Neural cell (in vitro differentiated cells): ENCODE data around the gene ITIH4. TPM values are rescaled to one million over a fixed set of nuclear protein-coding genes. Genes with fewer than 3 reads are reported as not detected.

ENCODE experiments used
- H2AFZ ChIP-seq: fragments of 200-600, 300-800 bp; sonication (generic), shearing (Covaris generic); 2 replicates; pipeline ENCODE4 v1.6.0; 2014; ENCODE audit warnings: low read depth, mild to moderate bottlenecking, antibody characterized with exemption, low read length, moderate library complexity
- H3F3A ChIP-seq: fragments of 200-600 bp; shearing (Covaris generic); 2 replicates; pipeline ENCODE4 v1.6.1; 2016; ENCODE audit warnings: mild to moderate bottlenecking, moderate library complexity, mixed read lengths, antibody characterized with exemption, low read length; ENCODE audit not compliant: insufficient read depth, poor library complexity, severe bottlenecking
- H3K27ac ChIP-seq: fragments of 200-600, 300-800 bp; sonication (generic), shearing (Covaris generic); 2 replicates; pipeline ENCODE4 v1.5.1; 2014; ENCODE audit warnings: mild to moderate bottlenecking, low read length, moderate library complexity
- H3K27me3 ChIP-seq: fragments of 300-800, 200-600 bp; sonication (generic), shearing (Covaris generic); 2 replicates; pipeline ENCODE4 v1.6.0; 2014; ENCODE audit warnings: mild to moderate bottlenecking, low read depth, low read length, moderate library complexity; ENCODE audit not compliant: insufficient read depth
- H3K36me3 ChIP-seq: fragments of 300-800, 200-600 bp; sonication (generic), shearing (Covaris generic); 2 replicates; pipeline ENCODE4 v1.5.1; 2014; ENCODE audit warnings: mild to moderate bottlenecking, antibody characterized with exemption, low read length, moderate library complexity; ENCODE audit not compliant: insufficient read depth
- H3K4me2 ChIP-seq: fragments of 300-800, 200-600 bp; sonication (generic), shearing (Covaris generic); 2 replicates; pipeline ENCODE4 v1.6.0; 2014; ENCODE audit warnings: mild to moderate bottlenecking, low read length
- H3K4me3 ChIP-seq: fragments of 300-800, 200-600 bp; sonication (generic), shearing (Covaris generic); 2 replicates; pipeline ENCODE4 v1.5.1; 2014; ENCODE audit warnings: mild to moderate bottlenecking, low read length, moderate library complexity
- H3K79me2 ChIP-seq: fragments of 200-600 bp; shearing (Covaris generic); replicated peaks from 2 replicates; pipeline ENCODE4 v1.6.0; 2014; ENCODE audit warnings: mild to moderate bottlenecking, low read length, moderate library complexity; ENCODE audit not compliant: insufficient read depth
- H3K9ac ChIP-seq: fragments of 300-800, 200-600 bp; sonication (generic), shearing (Covaris generic); 2 replicates; pipeline ENCODE4 v1.6.1; 2016; ENCODE audit warnings: mild to moderate bottlenecking, low read length, mixed read lengths
- H3K9me2 ChIP-seq: fragments of 200-600 bp; shearing (Covaris generic); 2 replicates; pipeline ENCODE4 v1.6.1; 2016; ENCODE audit warnings: mild to moderate bottlenecking, low read length, mixed read lengths; ENCODE audit not compliant: insufficient read depth
- H3K9me3 ChIP-seq: fragments of 200-600, 300-800 bp; sonication (generic), shearing (Covaris generic); 2 replicates; pipeline ENCODE4 v1.6.1; 2016; ENCODE audit warnings: mild to moderate bottlenecking, mixed run types, low read length, moderate library complexity, mixed read lengths
- H4K20me1 ChIP-seq: fragments of 200-600 bp; shearing (Covaris generic); 2 replicates; pipeline ENCODE4 v1.6.1; 2016; ENCODE audit warnings: mild to moderate bottlenecking, mixed run types; ENCODE audit not compliant: insufficient read depth
- CTCF ChIP-seq: fragments of 450-650 bp; IDR thresholded peaks from 2 replicates; pipeline ENCODE4 v1.5.1; 2014; ENCODE audit warnings: antibody characterized with exemption, mild to moderate bottlenecking, moderate library complexity; ENCODE audit not compliant: poor library complexity, severe bottlenecking
- EP300 ChIP-seq: fragments of 450-650 bp; conservative IDR thresholded peaks from 2 replicates; pipeline ENCODE4 v1.6.1; 2014; ENCODE audit warnings: antibody characterized with exemption, mild to moderate bottlenecking, moderate library complexity; ENCODE audit not compliant: poor library complexity, severe bottlenecking
- EZH2 ChIP-seq: fragments of 200-600, 300-800 bp; shearing (Covaris generic), sonication (generic); IDR thresholded peaks from 2 replicates; pipeline ENCODE4 v1.6.1; 2014; ENCODE audit warnings: antibody characterized with exemption, low read length, borderline replicate concordance, mild to moderate bottlenecking; ENCODE audit not compliant: insufficient read depth, poor library complexity, severe bottlenecking
- MXI1 ChIP-seq: fragments of 450-650 bp; conservative IDR thresholded peaks from 2 replicates; pipeline ENCODE4 v1.6.1; 2014; ENCODE audit warnings: antibody characterized with exemption, mild to moderate bottlenecking; ENCODE audit not compliant: poor library complexity, severe bottlenecking
- POLR2AphosphoS5 ChIP-seq: IDR thresholded peaks from 2 replicates; pipeline ENCODE4 v1.6.1; 2012
- RAD21 ChIP-seq: fragments of 450-650 bp; conservative IDR thresholded peaks from 2 replicates; pipeline ENCODE4 v1.6.1; 2014; ENCODE audit warnings: antibody characterized with exemption, mild to moderate bottlenecking, moderate library complexity
- REST ChIP-seq: IDR thresholded peaks from 2 replicates; pipeline ENCODE4 v1.6.1; 2012; ENCODE audit warnings: borderline replicate concordance
- SMC3 ChIP-seq: fragments of 450-650 bp; conservative IDR thresholded peaks from 2 replicates; pipeline ENCODE4 v1.6.1; 2014; ENCODE audit warnings: antibody characterized with exemption, mild to moderate bottlenecking, moderate library complexity; ENCODE audit not compliant: poor library complexity
- TAF1 ChIP-seq: IDR thresholded peaks from 2 replicates; pipeline ENCODE4 v1.6.1; 2012; ENCODE audit warnings: low read depth
- polyA plus RNA-seq: library from polyadenylated mRNA; depleted of rRNA; stranded (reverse); fragments of >200 nt; gene quantifications from 2 replicates; pipeline ENCODE4 v1.2.3, GENCODE V29; 2014

ITIH4 gene
- polyA plus RNA-seq, 1 donor from 2014 or later: 16.3 TPM

- Histone ChIP-seq H3K4me2 (no peak overlapping the region), H3K9me2 (no peaks in the 10 kb centered on the region), H3K36me3 (peaks cover 2% of the 10 kb centered on the region), H3K9me3 (no peaks in the 10 kb centered on the region), H3F3A (no peaks in the 10 kb centered on the region), H3K4me3 (no peak overlapping the region), H3K27ac (no peak overlapping the region), H3K27me3 (no peaks in the 10 kb centered on the region), H3K9ac (no peak overlapping the region), H4K20me1 (no peaks in the 10 kb centered on the region), H3K79me2 (no peaks in the 10 kb centered on the region), H2AFZ (no peak overlapping the region)
- TF ChIP-seq EP300 (no peak), RAD21 (no peak), EZH2 (no peak), TAF1 (no peak), CTCF (no peak), REST (no peak)
These were observed 49.1 kb upstream of the ITIH4 start for GRCh38 chr3:52879581-52879980.

GRCh38 chr3:52879090-52879489, 48.6 kb upstream of the ITIH4 start:
- H3K27ac ChIP-seq: no peak overlapping the region

More at GRCh38 chr3:52879090-52879489, 48.6 kb upstream of the ITIH4 start:
- no peak overlapping the region for H3K4me2 ChIP-seq
- H4K20me1 ChIP-seq: no peaks in the 10 kb centered on the region
- H3K4me3 ChIP-seq: no peak overlapping the region
- no peaks in the 10 kb centered on the region for H3K36me3 ChIP-seq
- no peaks in the 10 kb centered on the region for H3K79me2 ChIP-seq
- H3K9me2 ChIP-seq: no peaks in the 10 kb centered on the region
- no peak overlapping the region for H2AFZ ChIP-seq
- H3K9ac ChIP-seq: no peak overlapping the region
- no peak for TF ChIP-seq POLR2AphosphoS5
- no peak for TF ChIP-seq MXI1
- no peak for TF ChIP-seq REST
- no peak for TF ChIP-seq TAF1
- TF ChIP-seq CTCF: no peak
- TF ChIP-seq EP300: no peak
- no peak for TF ChIP-seq SMC3
- no peak for TF ChIP-seq EZH2
- TF ChIP-seq RAD21: no peak
- H3K9me3 ChIP-seq: no peaks in the 10 kb centered on the region
- H3K27me3 ChIP-seq: no peaks in the 10 kb centered on the region
- no peaks in the 10 kb centered on the region for H3F3A ChIP-seq
